HG02884 (cell line): ENCODE results near the gene ARHGAP6.

ENCODE experiments used
- ATAC-seq: cut with Tn5 transposase; IDR thresholded peaks from one replicate; pipeline ENCODE4 v1.9.1; 2021; ENCODE audit warnings: mild to moderate bottlenecking, moderate library complexity; ENCODE audit not compliant: unreplicated experiment

Gene ARHGAP6

DNA sequence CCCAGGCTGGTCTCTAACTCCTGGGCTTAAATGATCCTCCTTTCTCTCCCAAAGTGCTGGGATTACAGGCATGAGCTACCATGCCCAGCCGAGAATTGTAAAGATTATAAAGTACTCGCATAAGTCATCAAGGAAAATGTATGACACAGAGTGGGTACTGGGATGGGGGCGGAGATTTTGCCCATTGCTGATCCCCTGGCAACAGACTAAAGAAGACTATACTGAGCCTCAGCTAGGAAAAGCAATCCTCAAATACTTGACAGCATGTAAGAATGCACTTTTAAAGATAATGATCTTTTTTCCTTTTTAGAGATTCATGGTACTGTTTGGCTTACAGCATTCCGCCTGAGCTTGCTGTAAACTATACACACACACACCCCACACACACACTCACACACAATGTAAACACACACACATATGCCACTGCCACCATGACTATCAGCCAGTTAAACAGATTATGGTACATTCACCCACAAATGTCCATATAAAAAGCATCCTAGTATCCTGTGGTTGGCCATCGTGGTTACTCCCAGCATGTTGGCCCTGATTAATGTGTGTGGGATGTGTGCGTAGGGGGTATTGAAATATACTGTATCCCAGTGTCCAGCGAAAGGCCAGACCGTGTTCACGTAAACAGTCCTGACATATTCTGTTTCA is 259.5 kb downstream of the ARHGAP6 start:
- ATAC-seq: no peak

DNA sequence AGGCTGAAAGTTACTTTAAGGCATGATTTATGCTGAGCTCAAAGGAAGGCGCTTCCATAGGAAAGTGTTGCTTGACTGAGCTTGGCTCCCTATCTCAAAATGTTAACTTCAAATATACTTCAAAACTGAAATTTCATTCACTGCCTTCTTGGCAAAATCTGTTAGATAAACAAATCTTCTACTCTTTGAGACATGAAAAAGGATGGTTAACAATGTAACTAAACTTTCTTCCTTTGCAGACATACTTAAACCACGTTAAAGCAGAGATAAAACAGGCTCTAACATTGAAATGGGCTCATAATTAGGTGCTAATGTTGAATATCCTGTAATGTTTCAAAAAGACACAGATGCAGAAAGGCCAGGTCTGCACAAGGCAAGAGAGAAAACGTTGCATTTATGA is 262.1 kb downstream of the ARHGAP6 start:
- no peak for ATAC-seq

DNA sequence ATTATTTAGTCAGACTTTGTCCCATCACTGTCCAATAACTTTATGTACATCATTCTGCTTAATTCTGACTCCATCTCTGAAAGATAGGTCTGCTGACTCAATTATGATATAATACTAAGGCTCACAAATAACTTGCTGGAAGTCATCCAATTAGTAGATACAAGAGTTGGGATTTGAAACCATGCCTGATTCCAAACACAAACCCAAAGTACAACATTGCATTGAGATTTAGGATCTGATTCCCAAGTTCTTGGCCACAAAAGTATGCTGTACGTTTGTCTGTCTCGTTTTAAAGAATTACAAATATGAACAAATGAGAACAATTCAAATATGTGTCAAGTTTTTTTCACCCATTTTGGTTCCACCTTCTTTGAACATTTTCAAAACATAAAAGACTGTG is 263.8 kb downstream of the ARHGAP6 start:
- ATAC-seq: no peak

DNA sequence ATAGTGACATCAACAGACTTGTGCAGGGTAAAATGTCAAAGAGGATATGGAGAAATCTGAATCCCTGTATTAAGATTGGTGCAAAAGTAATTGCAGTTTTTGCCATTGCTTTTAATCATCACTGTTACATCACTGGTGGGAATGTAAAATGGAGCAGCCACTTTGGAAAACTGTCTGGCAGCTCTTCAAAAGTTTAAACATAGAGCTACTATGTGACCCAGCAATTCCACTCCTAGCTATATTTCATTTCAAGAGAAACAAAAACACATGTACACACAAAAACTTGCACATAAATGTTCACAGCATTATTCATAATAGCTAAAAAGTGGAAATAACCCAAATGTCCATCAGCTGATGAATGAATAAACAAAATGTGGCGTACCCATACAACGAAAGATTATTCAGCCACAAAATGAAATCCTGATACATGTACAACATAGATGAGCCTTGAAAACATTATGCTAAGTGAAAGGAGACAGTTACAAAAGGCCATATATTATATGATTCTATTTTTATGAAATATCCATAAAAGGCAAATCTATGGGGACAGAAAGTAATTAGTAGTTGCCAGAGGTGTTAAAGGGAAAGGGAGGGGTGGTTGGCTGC is 266.1 kb downstream of the ARHGAP6 start:
- no peak for ATAC-seq

DNA sequence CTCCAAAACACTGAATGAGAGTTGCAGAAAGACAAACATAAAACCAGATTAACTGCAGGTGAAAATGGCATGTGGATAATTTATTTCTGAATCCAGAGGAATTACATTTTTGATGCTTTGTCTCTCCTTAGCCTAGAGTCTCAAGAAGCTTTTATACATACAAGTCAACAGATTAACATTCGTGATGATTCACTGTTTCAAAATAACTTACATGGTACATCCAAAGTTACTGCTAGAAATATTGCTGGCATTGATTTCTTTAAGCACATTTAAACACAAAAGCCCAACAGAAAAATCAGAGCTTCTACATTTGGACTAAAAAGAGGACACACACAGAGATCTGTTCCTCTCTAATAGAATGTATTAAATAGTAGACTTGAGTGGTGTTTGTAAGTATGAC is 266.9 kb downstream of the ARHGAP6 start:
- ATAC-seq: no peak

DNA sequence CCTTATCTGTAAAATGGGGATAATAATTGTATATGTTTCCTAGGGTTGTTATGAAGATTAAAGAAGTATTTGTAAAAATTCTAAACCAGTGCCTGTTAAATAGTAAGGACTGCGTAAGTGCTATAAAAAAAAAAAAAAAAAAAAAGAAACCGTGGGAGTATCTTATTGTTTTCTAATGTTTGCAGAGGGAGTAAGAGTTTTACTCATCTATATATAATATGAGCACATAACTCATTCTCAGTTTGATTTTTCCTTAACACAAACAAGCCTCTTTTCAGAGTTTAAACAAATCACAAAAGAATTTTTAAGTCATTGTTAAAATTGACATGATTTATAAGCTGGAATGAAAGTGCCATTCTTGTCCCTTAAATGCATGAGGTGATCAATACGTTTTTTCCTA is 267.6 kb downstream of the ARHGAP6 start:
- no peak for ATAC-seq

DNA sequence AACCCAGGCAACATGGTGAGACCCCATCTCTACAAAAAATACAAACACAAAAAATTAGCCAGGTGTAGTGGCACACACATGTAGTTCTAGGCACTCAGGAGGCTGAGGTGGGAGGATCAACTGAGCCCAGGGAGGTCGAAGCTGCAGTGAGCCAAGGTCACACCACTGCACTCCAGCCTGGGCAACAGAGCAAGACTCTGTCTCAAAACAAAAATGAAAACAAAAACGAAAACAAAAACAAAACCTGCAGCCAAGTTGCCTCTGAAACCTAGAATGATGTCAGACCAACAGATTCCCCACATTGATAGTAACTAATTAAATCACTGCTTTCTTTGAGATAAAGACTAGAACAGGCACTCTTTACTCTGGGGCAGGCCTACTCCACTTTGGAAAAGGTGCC is 268.0 kb downstream of the ARHGAP6 start:
- no peak for ATAC-seq

DNA sequence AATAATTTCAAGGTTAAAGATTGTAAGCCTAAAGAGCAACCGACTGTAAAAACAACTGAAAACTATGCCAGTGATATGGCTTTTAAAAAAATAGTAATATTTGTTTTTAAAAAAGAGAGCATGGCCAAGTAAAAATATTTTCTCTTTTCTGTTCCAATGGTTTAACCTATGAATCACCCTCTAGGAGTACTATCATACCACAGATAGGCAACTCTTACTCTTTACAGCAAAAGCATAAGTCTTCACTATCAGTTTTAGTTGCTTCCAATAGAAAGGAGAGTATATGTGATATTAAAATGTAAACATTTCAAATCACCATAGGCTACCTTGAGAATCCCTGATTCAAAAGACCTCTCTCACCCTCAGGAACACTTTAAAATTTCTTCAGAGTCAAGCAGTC is 269.9 kb downstream of the ARHGAP6 start:
- ATAC-seq: no peak

DNA sequence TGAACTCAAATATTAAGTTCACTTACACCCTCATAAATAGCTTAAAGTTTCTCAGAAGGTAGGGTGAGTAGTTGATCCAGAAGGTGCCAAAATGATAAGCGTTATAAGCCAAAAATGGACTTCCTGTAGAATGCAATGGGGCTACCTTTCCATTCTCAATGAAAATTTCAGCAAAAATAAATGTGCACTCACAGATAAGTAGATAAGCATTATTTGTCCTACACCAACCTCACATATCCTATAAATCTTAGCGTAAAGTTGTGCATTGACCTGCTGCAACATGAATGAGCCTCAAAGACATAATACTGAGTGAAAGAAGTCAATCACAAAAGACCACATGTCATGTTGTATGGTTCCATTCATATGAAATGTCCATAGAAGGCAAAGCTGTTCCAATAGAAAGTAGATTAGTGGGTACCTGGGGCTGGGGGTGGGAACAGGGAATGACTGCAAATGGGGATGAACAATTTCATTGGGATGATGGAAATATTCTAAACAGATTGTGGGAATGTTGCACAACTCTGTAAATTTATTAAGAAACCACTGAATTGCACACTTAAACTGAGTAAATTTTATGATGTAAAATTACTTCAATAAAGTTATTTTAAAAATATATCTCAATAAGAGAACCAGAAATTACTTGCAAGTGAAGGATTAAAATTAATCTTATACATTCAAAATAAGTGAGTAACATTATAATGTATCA is 271.6 kb downstream of the ARHGAP6 start:
- no peak for ATAC-seq

DNA sequence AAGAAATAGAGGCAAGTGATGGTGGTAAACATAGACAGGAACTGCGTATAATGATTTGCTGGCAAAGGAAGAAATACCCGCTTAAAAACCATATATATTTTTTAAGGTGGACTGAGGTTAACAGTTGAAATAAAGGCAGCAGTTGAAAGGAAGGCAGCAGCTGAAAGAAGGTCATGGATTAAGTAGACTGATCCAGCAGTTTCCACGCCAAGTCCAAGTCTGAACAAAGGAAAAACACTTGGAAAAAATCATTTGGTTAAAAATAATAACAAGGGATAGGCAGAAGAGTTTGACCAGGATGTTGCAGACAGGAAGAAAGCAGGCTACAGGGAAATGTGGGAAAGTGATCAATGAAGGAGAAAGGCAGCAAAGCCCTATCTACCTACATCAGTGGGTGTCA is 278.9 kb downstream of the ARHGAP6 start:
- no peak for ATAC-seq

DNA sequence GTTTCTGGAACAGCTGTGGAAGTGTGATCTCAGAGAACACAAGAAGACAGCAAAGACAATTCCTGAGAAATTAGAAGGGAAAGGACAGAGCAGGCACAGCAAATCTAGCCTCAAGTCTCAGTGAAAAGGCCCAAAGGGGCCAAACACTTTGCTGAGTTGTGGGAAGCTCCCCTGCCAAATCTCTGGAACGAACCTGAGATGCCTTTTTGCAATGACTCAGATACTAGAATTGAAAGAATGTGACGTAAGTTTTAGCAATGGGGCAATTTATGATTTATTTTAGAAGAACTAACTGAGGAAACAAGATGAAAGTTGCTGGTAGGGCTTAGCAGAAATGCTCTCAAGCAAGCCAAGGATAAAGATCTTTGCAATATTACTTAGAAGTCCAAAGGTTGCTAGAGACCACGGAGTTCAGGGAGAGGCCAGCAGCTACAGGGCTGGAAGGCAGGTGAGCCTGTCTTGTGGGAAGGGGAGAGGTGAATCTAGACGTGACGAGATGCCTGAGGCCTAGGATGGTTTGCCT is 279.7 kb downstream of the ARHGAP6 start:
- ATAC-seq: no peak

DNA sequence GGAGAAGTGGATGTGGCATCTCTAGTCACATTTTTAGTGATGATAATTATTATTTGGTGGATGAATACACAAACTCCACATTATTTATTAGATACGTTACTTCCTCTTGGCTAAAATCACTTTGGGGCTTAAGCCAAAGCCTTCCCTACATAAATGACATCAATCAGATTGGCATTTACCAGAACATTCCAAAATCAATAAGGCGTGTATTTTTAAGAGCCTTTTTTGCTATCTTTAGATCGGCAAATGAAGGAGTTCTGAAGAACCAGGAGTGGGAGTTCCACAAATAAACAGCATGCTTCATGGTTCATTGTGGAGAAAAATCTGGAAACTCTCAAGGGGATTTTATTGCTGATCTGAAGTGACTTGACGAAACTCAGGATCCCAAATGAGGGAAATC is 282.8 kb downstream of the ARHGAP6 start:
- ATAC-seq: no peak

DNA sequence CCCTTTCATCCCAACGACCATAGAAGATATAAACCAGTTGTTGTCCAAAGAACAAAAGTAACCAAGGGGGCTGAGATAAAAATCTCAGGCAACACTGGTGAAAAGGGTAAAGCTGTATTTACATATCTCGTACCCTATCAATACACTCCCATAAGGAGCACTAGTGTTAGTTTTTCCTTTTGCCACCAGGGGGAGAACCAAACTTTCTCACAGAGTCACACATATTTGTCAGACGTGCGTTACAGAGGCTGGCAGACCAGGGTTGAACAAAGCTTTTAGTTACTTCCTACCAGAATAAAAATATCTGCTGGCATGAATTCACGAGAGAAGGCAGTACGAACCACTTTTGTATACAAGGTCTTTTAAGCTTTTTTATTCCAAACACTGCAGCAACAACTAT is 284.3 kb downstream of the ARHGAP6 start:
- ATAC-seq: peak; percentile 81

DNA sequence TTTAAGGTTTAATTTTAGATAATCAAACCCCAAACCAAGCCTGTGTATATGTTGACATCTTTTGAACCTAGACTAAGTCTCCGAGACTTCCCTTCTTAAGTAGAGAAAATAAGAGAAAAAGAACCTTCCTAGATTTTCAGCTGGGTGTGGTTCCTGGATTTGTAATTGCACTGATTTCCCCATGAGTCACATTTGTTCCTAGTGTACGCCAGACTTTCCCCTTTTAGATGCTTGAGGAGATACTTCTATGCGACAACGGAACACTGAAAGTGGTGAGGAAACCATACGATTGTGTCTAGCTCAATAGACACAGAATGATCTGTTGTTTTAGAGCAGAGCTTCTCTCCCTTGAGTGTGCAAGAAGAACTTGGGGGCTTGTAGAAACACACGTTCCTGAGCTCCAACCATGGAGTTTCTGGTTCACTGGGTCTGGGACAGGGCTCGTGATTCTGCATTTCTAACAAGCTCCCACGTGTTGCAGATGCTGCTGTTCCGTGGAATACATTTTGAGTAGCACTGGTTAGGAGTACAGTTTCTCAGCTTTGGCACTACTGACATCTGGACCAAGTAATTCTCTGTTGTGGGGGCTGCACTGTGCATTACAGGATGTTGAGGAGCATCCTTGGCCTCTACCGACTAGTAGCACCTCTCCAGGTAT is 285.4 kb downstream of the ARHGAP6 start:
- ATAC-seq: no peak

DNA sequence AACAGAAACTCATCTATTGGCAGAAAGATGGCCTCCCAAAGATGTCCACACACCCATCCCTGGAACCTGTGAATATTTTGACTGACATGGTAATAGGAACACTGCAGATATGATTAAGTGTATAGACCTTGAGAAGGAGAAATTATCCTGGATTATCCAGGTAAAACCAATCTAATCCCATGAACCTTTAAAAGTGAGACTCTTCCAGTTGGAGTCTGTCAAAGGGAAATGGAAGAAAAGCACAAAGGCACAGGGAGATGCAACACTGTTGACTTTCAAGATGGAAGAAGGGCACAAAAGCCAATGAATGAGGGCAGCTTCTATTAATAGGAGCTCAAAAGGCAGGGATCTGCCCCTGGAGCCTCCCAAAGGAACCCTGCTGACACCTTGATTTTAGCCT is 289.6 kb downstream of the ARHGAP6 start:
- ATAC-seq: no peak

DNA sequence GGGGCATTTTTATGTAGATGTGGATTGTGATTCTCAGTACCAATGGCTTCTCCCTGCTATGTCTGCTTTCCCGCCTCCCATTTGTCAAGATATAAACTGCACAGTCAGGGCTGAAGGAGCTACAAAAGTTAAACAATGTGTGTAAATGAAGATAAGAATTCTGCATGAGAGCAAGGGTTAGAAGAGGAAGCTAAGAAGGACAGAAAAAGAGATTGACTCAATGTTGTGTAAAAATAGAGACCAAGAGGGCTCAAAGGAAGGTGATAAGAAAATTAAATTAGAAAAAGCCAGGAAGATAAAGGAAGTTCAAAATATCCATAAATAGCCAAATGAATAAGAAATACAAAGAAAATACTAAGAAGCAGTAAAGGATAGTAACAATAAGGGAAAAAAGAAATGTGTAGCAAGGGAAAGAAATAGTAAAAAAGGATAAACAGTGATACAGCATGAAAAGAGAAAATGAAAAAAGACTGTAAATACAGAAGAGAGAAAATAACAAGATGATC is 290.1 kb downstream of the ARHGAP6 start:
- no peak for ATAC-seq

DNA sequence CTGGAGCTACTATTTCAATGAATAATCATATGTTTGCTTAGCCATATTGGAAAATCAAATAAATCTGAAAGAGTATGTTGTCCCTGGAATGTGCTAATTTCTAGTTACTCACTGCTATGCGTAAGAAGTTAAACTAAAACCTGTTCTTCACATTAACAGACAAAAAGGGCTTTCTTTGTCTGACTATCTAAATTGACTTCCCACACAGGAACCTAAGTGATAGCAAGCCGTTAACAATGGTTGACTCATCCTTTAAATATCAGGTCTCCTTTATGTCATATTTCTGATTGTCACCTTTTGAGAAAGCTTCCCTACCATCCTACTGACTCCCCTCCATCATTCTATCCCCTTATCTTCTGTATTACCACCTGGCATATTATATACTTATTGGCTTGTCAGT is 291.1 kb downstream of the ARHGAP6 start:
- no peak for ATAC-seq

DNA sequence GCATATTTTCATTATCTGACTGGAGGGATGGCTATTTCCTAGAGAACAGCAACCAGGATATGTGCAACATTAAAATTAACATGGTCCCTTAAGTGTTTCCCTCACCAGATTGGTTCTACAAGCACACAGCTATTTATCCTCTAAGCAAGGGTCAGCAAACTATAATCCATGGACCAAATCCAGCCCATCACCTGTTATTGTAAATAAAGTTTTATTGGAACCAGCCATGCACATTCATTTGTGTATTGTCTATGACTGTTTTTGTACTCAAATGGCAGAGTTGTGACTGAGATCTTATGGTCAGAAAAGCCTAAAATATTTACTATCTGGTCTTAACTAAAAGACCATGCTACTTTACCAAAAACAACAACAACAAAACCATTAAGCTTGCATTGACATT is 294.6 kb downstream of the ARHGAP6 start:
- ATAC-seq: no peak

DNA sequence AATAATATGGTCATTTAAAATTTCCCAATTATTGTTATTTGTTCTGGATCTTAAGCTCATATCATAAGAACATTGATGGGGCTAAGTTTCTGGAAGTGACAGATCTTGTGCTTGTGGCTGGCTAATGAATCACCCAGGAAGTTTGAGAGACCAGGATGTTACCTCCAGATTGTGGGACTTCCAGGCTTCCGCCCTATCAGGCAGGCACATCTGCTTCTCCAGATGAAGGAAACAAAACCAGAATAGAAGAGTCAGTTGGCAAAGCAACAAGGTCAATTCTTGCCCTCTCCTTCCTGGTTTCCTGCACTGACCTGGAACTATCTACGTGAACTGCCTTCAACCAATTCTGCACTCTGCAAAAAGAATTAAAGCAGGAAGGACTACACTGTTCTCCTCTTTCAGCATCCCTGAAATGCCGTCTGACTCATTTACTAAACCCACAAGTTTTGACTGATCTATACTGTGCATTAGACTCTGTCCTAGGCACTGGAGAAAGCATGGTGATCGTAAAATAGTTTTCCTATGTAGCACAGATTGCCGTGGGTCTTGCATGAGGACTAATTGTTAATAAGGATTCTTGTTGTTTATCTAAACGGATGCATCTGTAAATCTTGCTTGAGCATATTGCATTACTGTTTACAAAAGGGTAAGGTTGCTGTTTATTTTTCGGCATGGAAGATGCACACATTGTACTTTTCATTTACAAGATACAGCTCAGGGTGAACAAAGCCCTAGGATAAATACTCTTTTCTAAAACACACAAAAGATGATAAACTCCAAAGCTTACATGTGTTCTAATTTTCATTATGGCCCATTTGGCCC is 297.9 kb downstream of the ARHGAP6 start:
- ATAC-seq: no peak

DNA sequence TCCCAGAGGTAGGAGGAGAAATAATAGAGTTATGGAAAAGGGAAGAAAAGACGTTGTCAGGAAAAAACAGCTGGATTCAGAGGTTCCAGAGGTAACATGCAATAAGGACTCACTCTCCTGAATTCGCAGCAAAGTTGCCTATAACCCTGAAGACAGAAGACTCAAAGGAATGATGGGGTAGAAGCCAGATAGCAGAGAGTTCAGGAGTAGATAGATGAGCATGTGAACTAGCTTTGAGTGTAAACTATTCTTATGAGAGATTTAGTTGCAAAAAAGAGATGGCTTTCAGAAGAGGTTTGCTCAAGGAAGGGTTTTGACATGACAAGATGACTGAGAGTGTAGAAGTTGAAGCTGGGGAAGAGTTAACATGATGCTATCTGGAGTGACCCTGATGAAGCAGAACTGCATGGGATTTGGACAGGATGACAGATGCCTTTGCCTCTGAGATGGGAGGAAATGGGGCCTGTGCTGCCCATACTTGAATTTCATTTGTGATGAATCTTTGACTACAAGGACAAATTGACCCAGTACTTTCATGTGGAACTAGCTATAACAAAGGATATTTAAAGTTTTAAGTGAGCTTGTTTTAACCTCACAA is 298.6 kb downstream of the ARHGAP6 start:
- ATAC-seq: no peak
